COLO668 (cell line): ENCODE results near the gene DFFB.
"Not testable (repeated sequence)": the region's sequence is repeated elsewhere in the genome, so short reads cannot be mapped to it uniquely, and the experiment has no call there.

Experiments
- DNase-seq: peaks from one replicate; lab custom pipeline; 2025; ENCODE audit not compliant: unreplicated experiment; lab: John Stamatoyannopoulos, UW

The DFFB gene

DNA sequence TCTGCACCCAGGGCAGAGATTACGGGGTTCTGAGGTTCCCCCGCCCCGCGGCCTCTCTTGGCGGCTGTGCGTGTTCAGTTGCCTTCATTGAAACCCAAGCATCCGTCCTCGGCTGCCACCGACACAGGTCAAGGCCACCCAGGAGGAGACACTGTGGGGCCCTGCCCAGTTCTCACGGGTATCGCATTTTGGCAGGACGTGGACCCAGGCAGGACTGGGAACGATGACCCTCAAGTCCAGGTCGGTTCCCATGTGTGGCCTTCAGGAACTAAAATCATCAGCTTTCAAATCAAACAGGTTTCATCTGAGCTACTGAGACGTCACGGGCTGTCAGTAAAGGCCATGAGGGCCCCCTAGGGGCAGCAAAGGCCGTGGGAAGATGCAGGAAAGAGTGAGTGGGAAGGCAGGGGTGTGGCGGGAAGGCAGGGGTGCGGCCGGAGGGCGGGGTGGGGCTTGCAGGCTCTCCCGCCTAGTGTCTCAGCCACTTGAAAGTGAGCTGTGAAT, 49.8 kb downstream of the DFFB start:
- DNase-seq, result peak; percentile 53

- DNase-seq, result no peak
Observed at GRCh38 chr1:3907621-3908165, 50.4 kb downstream of the DFFB start.

DNA sequence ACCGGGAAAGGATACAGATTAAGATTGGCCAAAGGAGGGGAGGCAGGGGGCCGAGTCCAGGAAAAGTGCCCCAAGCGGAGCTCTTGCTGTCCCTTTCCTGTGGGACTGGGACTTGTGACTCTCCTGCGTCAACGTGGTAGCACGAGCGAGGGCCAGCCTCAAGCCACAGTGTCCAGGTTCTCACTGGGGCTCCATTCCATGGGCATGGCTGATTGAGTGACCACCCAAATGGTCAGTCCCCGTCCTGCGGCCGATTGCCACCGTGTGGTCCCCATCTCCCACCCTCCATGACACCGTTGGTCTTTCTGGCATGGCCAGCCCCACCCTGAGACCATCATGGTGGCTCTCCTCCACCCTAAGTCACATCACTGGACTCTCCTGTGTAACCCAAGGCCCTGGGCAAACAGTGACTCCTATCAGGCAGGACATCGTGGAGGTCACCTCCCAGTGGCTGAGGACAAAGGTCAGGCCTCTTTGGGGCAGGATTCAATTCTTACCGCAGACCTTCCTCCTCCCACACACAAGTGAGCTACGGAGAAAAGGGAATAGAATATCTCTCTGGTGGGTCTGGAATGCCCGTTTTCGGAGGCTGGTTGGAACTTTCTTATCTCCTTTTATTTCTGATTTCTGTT, 51.7 kb downstream of the DFFB start:
- DNase-seq, result no peak

DNA sequence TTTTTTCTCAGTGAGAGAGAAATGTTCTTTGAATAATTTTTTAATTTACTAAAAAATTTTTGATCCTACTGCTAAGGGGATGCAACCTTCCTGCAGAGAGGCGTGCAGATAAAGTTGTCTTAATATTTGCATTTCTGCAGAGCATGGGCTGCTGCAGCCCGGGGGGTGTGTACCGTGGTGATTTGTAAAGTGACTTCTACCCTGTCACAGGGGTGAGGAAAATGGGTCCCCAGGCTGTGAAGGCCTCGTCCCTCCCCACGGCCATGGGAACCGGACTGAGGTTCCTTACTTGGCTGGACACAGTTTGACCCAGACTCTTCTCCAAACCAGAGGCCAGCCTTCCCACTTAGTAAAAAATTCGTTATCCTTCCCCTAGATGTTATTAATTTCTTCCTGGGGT, 52.3 kb downstream of the DFFB start:
- DNase-seq, result peak; percentile 83

DNA sequence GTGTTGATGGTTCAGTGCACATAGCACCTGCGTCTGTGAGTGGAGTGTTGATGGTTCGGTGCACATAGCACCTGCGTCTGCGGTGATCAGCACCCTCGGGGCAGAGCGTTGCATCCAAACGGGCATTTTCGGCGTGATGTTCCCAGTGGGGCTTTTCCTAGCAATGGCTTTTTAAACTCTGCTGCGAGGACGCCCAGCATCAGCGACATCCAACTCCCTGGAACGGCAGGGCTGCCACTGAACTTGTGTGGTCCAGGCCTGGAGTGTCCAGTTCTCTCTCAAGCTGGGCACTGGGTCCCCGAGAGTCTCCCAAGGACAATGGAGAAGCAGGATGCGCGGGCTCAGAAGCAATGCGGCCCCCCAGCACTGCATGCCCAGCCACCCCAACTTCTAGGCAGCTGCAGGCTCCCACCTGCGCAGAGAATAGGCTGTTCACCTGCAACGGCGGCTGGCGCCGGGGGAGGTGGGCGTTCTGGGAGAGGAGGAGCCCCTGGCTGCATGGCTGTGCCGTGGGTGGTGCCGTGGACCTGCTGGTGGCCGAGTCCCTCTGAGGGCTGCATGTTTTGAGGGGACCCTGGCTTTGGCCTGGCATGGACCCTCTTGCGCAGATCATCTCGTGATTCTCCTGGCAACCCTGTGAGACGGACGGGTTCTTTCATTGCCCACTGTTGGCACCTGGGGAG, 52.9 kb downstream of the DFFB start:
- peak; percentile 95 for DNase-seq

GRCh38 chr1:3910857-3911845, 53.9 kb downstream of the DFFB start:
- peak; percentile 98 for DNase-seq

DNA sequence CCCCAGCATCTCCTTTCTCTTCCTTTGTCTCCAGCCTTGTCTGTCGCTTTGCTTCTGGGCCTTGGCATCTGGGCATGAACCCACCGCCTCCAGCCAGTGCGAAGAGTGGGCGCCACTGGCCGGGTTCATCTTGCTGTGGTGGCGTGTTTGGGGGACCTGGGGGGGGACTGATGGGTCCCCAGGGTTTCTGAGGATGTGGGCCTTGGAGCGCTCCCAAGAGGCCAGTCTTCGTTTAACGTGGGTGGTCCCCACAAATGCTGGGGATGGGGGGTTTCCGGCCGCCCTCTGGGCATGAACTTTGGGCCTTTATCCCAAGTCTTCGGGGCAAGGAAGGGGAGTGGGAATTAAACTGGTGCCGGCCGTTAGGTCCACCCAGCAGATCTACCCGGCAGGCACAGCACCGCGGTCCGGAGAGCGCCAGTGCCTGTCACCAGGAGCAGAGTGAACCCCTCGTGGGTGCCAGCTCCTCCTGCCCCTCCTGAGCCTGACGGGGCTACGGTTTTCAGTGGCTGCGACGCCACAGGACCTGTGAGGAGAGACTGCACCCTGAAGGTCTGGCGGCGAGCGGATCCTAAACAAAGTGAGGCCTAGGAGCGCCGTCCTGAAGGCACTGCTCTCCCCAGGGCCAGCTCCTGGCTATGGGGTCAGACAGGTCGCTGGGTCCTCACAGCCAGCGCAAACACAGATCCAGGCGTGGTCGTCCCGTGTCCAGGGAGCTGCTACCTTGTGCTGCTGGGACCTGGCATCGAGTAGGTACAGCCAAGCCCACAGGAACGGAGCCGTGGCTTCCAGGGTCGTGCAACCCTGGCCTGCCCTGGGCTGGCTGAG, 54.9 kb downstream of the DFFB start:
- DNase-seq, result no peak

DNA sequence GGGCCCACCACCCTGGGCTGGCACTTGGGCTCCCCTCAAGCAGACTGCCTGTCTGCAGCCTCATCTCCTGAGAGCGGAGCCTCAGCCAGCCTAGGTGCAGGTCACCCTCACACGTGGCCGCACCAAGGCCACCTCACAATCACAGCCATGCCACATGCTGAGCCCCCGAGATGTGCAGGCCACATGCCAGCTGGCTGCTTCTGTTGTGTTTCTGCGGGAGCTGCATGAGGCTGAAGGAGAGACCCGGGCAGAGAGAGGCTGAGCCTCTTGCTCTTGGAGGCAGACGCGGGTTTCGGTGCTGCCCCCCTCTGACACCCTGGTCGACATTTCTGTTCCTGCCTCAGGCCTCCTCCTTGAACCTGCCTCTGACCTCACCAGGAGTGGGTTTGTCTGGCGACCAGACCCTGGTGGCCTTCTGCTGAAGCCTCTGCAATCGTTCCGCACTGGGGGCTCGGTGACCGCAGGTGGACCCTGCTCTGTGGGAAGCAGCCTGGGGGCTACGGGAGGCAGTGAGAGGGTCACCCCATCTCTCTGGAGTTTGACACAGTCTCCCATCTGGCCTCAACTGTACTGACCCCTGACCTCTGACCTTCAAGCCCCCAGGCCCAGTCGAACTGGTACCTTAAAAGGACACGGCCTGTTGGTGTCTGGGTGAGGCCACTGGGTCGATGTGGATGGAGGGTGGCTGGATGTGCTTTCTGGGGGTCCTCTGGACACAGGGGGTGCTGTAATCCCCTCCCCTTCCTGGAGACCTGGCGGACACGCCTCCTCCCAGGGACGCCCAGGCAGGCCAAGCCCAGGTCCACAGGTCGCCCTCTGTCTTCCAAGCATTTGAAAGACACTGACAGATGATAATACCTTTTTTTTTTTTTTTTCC, 55.8 kb downstream of the DFFB start:
- no peak for DNase-seq

DNA sequence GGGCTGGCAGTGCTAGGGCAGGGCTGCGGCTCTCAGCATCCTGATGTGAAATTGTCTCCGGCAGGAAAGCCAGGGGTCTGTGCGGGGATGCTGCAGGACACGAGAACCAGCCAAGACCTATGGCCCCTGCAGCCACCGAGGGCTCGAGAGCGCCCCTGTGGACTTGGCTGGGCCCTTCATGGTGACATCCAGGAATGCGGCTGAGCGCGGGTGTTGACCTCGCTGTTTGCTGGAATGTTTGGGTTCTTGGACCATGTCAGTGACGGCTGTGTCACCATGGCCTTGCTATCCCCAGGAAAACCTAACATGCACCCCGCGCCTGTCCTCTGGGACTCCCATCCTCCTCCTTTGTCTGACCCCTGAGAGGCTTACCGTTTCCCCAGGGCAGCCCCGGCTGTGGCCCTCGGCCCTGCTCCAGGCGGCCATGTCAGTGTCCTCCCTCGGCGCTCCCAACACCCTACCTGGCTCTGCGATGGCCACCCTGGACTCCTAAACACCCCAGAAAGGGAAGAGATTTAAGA, 57.1 kb downstream of the DFFB start:
- DNase-seq, result no peak

- no peak for DNase-seq
Observed at GRCh38 chr1:3914911-3915310, 57.6 kb downstream of the DFFB start.

DNA sequence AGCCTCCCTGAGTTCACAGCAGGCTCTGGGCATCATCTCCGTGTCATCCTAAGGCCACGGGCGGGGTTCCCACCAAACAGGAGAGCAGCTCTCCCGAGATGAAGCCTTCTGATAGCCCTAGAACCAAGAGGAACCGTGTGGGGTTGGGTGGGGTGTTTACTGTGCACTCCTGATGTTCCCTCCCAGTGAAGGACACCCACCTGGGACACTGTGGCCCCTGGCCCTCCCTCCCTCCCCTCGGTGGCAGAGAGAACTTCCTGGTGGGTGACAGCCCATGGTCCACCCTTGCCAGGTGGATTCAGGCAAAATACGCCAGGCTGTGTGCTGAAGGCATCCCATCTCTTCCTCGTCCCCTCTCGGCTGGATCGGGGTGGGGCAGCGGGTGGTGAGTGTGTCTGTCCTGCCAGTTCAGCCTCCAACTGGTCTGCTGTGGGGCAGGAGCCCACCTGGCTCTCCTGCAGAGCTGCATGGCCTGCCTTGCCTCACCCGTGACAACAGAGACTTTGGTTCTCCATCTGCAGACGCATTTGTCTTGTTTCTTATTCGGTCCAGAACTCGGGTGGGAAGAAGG, 58.4 kb downstream of the DFFB start:
- DNase-seq, result no peak

DNA sequence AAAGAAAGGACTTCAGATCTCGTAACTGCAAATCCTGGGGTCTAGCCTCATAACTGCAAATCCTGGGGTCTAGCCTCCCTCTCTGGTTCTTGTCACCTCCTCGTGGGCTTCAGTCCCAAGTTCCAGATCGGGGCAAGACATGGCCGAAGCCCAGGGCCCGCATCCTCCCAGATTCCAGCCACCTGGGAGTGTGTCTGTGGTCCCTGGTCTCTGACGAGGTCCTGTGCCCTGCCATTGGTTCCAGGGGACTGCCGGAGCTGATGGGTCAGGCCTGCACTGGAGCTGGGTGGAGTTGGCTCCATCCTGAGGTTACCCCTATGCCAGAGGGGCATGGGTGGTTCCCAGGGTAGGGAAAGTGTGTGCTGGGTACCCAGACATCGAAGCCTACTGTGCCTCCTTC, 60.5 kb downstream of the DFFB start:
- DNase-seq, result no peak

DNA sequence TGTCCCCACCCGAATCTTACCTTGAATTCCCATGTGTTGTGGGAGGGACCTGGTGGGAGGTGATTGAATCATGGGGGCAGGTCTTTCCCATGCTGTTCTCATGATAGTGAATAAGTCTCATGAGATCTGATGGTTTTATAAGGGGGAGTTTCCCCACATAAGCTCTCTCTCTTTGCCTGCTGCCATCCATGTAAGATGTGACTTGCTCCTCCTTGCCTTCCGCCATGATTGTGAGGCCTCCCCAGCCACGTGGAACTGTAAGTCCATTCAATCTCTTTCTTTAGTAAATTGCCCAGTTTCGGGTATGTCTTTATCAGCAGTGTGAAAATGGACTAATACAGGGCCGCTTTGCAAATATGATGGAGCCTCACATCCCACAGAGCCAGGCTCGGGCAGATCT, 61.1 kb downstream of the DFFB start:
- DNase-seq, result not testable (repeated sequence)

- DNase-seq, result no peak
Observed at GRCh38 chr1:3918966-3919611, 61.8 kb downstream of the DFFB start.

DNA sequence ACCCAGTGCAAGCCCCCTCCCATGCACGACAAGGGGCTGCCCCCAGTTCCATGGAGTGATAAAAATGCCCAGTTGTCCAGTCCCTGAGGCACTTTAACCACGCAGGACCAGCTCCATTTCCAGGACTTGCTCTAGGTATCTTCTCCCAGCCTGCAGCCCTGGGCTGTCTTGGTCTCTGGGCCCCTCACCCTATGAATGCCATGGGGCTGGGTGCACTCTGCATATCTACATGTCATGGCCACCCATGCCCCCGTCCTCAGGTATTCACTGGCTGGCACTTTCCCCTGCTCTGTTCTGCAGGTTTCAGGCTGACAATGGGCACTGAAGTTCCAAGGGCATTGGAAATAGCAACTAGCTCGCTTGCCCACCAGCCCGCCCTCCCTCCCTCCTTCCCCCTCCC, 62.4 kb downstream of the DFFB start:
- DNase-seq, result no peak

- no peak for DNase-seq
Observed at GRCh38 chr1:3921765-3922164, 64.5 kb downstream of the DFFB start.

GRCh38 chr1:3922201-3922725, 65.0 kb downstream of the DFFB start:
- no peak for DNase-seq

GRCh38 chr1:3922851-3923250, 65.6 kb downstream of the DFFB start:
- no peak for DNase-seq
